HEK293 (cell line): Measurements from ENCODE around the gene BBX.

Experiments
- FEZF1 ChIP-seq: fragments of 450-650 bp; formaldehyde crosslinking; IDR thresholded peaks from 2 replicates; pipeline ENCODE4 v1.5.1; 2016; ENCODE audit warnings: missing biosample characterization, missing genetic modification characterization
- GFI1B ChIP-seq: fragments of 450-650 bp; formaldehyde crosslinking; IDR thresholded peaks from 2 replicates; pipeline ENCODE4 v1.5.1; 2016; ENCODE audit warnings: missing biosample characterization, missing genetic modification characterization
- GLIS2 ChIP-seq: fragments of 450-650 bp; formaldehyde crosslinking; IDR thresholded peaks from 2 replicates; pipeline ENCODE4 v1.5.1; 2016; ENCODE audit warnings: missing biosample characterization, missing genetic modification characterization
- KLF17 ChIP-seq: fragments of 450-650 bp; formaldehyde crosslinking; IDR thresholded peaks from 2 replicates; pipeline ENCODE4 v1.5.1; 2016; ENCODE audit warnings: missing biosample characterization, missing genetic modification characterization
- MZF1 ChIP-seq: fragments of 450-650 bp; formaldehyde crosslinking; IDR thresholded peaks from 2 replicates; pipeline ENCODE4 v1.5.1; 2017; ENCODE audit warnings: missing biosample characterization, missing genetic modification characterization, borderline replicate concordance
- PATZ1 ChIP-seq: fragments of 450-650 bp; formaldehyde crosslinking; IDR thresholded peaks from 2 replicates; pipeline ENCODE4 v1.5.1; 2016; ENCODE audit warnings: missing biosample characterization, missing genetic modification characterization
- PRDM10 ChIP-seq: fragments of 450-650 bp; formaldehyde crosslinking; IDR thresholded peaks from 2 replicates; pipeline ENCODE4 v1.5.1; 2016; ENCODE audit warnings: missing biosample characterization, missing genetic modification characterization
- PRDM4 ChIP-seq: fragments of 450-650 bp; formaldehyde crosslinking; IDR thresholded peaks from 2 replicates; pipeline ENCODE4 v1.5.1; 2017; ENCODE audit warnings: missing biosample characterization, missing genetic modification characterization
- REPIN1 ChIP-seq: fragments of 450-650 bp; formaldehyde crosslinking; IDR thresholded peaks from 2 replicates; pipeline ENCODE4 v1.5.1; 2017; ENCODE audit warnings: missing biosample characterization, missing genetic modification characterization, low read depth
- SP3 ChIP-seq: fragments of 450-650 bp; formaldehyde crosslinking; IDR thresholded peaks from 2 replicates; pipeline ENCODE4 v1.5.1; 2016; ENCODE audit warnings: missing biosample characterization, missing genetic modification characterization
- ZFHX2 ChIP-seq: fragments of 450-650 bp; formaldehyde crosslinking; conservative IDR thresholded peaks from 2 replicates; pipeline ENCODE4 v1.5.1; 2016; ENCODE audit warnings: missing biosample characterization, missing genetic modification characterization
- ZFP37 ChIP-seq: fragments of 450-650 bp; formaldehyde crosslinking; IDR thresholded peaks from 2 replicates; pipeline ENCODE4 v1.5.1; 2016; ENCODE audit warnings: missing biosample characterization, missing genetic modification characterization
- ZFP69B ChIP-seq: fragments of 450-650 bp; formaldehyde crosslinking; IDR thresholded peaks from 2 replicates; pipeline ENCODE4 v1.5.1; 2016; ENCODE audit warnings: missing biosample characterization, missing genetic modification characterization
- ZNF341 ChIP-seq: fragments of 450-650 bp; formaldehyde crosslinking; IDR thresholded peaks from 2 replicates; pipeline ENCODE4; 2016; ENCODE audit warnings: low read depth, missing biosample characterization, missing genetic modification characterization
- ZNF394 ChIP-seq: fragments of 450-650 bp; formaldehyde crosslinking; IDR thresholded peaks from 2 replicates; pipeline ENCODE4 v1.5.1; 2016; ENCODE audit warnings: missing biosample characterization, missing genetic modification characterization, mild to moderate bottlenecking, moderate library complexity, borderline replicate concordance
- ZNF398 ChIP-seq: fragments of 450-650 bp; formaldehyde crosslinking; IDR thresholded peaks from 2 replicates; pipeline ENCODE4 v1.5.1; 2017; ENCODE audit warnings: missing biosample characterization, missing genetic modification characterization
- ZNF501 ChIP-seq: fragments of 450-650 bp; formaldehyde crosslinking; IDR thresholded peaks from 2 replicates; pipeline ENCODE4 v1.5.1; 2016; ENCODE audit warnings: missing biosample characterization, missing genetic modification characterization
- ZNF513 ChIP-seq: fragments of 450-650 bp; IDR thresholded peaks from 2 replicates; pipeline ENCODE4 v1.5.1; 2018; ENCODE audit warnings: missing biosample characterization, missing genetic modification characterization
- ZNF544 ChIP-seq: fragments of 450-650 bp; formaldehyde crosslinking; IDR thresholded peaks from 2 replicates; pipeline ENCODE4 v1.5.0; 2017; ENCODE audit warnings: missing biosample characterization, missing genetic modification characterization
- ZNF549 ChIP-seq: fragments of 450-650 bp; IDR thresholded peaks from 2 replicates; pipeline ENCODE4 v1.5.1; 2018; ENCODE audit warnings: missing biosample characterization, missing genetic modification characterization, mild to moderate bottlenecking, inconsistent platforms, moderate library complexity
- ZNF580 ChIP-seq: fragments of 450-650 bp; formaldehyde crosslinking; IDR thresholded peaks from 2 replicates; pipeline ENCODE4 v1.5.1; 2016; ENCODE audit warnings: missing biosample characterization, missing genetic modification characterization
- ZNF692 ChIP-seq: fragments of 450-650 bp; formaldehyde crosslinking; IDR thresholded peaks from 2 replicates; pipeline ENCODE4 v1.5.1; 2016; ENCODE audit warnings: missing biosample characterization, missing genetic modification characterization
- ZSCAN16 ChIP-seq: fragments of 450-650 bp; formaldehyde crosslinking; IDR thresholded peaks from 2 replicates; pipeline ENCODE4 v1.5.1; 2016; ENCODE audit warnings: missing biosample characterization, missing genetic modification characterization

The BBX gene

GRCh38 chr3:107523539-107524325 lies 970 bp downstream of the BBX start (continued):
- peak; percentile 81 for TF ChIP-seq PRDM10 (tag by site-specific recombination)
- peak; percentile 18; the same call in 1 of the 2 replicates for TF ChIP-seq GLIS2 (tag by site-specific recombination)
- peak; percentile 32; the same call in 1 of the 2 replicates for TF ChIP-seq GFI1B (tag by site-specific recombination)
- TF ChIP-seq ZFHX2 (tag by site-specific recombination), result peak; percentile 42; the same call in 1 of the 2 replicates
- TF ChIP-seq FEZF1 (tag by site-specific recombination), result peak; percentile 37; the same call in 1 of the 2 replicates
- 0 out of 2 replicates have a peak, but pooled peaks have one; percentile 35 for TF ChIP-seq ZSCAN16 (tag by site-specific recombination)
- TF ChIP-seq ZFP69B, result peak; percentile 42; the same call in 1 of the 2 replicates
- TF ChIP-seq MZF1 (tag by site-specific recombination), result peak; percentile 75; the same call in 1 of the 2 replicates
- TF ChIP-seq KLF17, result peak; percentile 70
- peak; percentile 52; the same call in 1 of the 2 replicates for TF ChIP-seq ZNF580 (tag by site-specific recombination)
- no peak for TF ChIP-seq REPIN1 (tag by site-specific recombination)
- TF ChIP-seq PATZ1 (tag by site-specific recombination), result peak; percentile 96
- TF ChIP-seq ZNF692 (tag by site-specific recombination), result peak; percentile 58; the same call in 1 of the 2 replicates
- TF ChIP-seq ZNF513 (tag by site-specific recombination), result peak; percentile 63; the same call in 1 of the 2 replicates
- TF ChIP-seq ZNF398 (tag by site-specific recombination), result peak; percentile 100
- peak; percentile 86 for TF ChIP-seq ZNF341 (tag by site-specific recombination)
- TF ChIP-seq ZNF501 (tag by site-specific recombination), result peak; percentile 64; the same call in 1 of the 2 replicates
- TF ChIP-seq PRDM4 (tag by site-specific recombination), result peak; percentile 48; the same call in 1 of the 2 replicates
- peak; percentile 61 for TF ChIP-seq SP3 (tag by site-specific recombination)
- 0 out of 2 replicates have a peak, but pooled peaks have one; percentile 32 for TF ChIP-seq ZNF394 (tag by site-specific recombination)
- TF ChIP-seq ZNF544 (tag by site-specific recombination), result no peak
- no peak for TF ChIP-seq ZNF549
- TF ChIP-seq ZFP37 (tag by site-specific recombination), result peak; percentile 30; the same call in 1 of the 2 replicates
